ENCODE data around the gene NTM.
"Not testable (repeated sequence)": the region's sequence is repeated elsewhere in the genome, so short reads cannot be mapped to it uniquely, and the experiment has no call there.

NTM gene

DNA sequence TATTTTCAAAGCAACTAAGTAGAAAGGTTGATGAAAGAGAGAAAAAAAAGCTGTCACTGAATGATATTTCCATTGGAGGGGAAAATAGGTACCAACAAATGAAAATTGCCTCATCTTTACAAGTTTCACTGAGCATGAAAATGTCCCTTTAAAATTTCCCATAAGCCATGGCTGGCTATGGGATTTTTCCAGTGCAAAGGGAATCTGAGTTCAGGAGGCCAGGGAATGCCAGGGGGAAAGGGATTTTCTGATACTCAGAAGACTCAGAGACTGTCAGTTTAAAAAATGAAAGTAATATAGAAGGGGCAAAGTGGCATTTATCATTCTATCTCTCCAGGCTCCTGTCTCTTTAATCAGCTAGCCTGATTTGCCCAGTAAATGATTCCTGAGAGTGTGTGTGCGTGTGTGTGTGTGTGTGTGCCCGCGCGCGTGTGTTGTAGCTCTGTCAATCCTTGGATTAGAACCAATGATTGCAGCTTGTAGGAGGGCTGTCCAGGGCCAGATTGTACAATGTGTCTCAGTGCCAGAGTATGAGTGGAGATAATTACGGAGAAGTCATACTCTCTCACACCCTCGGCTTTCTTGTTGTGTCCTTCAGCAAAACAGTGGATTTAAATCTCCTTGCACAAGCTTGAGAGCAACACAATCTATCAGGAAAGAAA is at the start of gene NTM:
NTM (plus strand) TSS at position 526 of the 662 bp plus-strand sequence.
- no peak for DNase-seq (ENCODE audit: low read depth, low spot score)

DNA sequence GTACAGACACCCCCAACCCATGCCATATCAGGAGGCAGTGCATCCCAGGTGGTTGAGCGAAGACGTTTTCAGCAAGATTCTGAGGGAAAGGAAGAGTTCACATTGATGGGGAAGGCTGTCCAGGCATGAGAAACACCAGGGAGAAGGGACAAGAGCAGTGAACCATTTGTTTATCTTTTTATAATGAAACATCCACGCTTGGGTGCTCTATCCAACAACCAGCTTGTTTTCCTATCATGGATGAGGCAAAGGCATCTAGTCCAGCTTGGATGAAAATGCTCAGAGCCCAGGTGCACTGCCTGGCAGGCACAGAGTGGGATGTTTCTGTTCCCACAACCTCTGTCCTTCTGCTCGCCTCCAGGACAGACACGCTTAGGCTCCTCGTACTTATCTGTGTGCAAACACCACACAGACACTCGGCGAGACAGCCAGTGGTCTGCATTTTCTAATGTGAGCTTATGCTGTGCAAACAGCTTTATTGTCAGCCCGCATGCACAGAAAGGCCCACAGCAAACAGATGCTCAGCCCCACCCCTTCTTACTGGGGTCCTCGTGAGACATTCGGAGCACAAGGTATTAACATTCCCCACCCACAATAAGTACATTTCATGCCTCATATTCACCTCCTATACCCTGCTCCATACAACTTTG is 45.4 kb upstream of the NTM start:
- no peak for DNase-seq (ENCODE audit: low read depth, low spot score)

More for the DNA sequence above, at the start of gene NTM:
- H3K27ac ChIP-seq: no peak within 1 kb of the TSS

DNA sequence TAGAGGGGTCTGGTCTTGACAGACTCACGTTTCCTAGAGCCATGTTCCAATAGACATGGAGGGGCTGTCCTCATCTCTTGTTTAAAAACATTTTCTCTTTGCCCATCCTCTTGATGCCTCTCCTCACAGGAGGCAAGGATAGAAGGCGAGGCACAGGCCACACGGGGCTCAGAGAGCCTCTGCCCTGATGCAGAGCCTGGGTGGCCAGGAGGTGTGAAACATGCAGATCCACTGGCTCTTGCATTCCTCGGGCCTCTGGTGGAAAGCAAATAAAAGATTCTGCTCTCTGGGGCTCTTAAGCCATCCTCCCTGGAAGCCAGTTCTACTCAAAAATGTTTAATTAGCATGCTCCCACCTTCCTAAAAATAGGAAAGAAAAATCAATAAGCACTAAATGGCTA is 43.6 kb upstream of the NTM start:
- DNase-seq (ENCODE audit: low read depth, low spot score): no peak
- H3K27ac ChIP-seq: no peak overlapping the region

More for the DNA sequence above, 45.4 kb upstream of the NTM start:
- H3K27ac ChIP-seq: no peak overlapping the region

DNA sequence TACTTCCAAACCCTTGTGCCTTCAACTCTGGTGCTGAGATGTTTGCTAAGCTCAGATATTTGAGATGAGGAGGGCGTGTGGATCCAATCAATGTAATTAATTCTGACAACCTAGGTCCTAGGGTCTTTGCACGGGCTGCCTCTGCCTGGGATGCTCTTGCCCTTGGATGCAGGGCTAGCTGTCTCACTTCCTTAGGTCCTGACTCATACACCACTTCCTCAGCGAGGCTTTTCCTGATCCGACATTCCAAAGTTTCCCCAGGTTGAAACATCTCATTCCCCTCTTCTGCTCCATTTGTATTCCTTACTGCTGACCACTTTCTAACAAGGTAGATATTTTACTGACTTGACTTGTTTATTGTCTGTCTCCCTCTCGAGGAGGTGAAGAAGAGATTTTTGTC is 43.0 kb upstream of the NTM start:
- H3K27ac ChIP-seq: no peak overlapping the region
- no peak for DNase-seq (ENCODE audit: low read depth, low spot score)

DNA sequence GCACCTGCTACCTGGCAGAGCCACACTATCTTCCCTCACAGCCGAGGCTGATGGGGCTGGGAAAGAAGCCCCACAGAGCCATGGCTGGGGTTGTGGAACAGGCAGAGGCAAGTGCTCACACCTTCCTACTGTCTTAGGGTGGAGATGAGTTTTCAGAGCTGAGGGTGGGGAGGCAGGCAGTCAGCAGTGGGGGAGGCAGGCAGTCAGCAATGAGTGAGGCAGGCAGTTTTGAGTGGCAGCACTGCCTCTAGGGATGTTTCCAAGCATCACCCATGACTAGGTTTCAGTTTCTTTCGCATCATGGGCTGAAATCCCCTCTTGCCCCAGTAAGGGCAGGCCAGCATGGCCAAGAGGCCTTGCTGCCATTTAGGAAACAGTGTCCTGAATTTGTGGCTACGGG is 41.6 kb upstream of the NTM start:
- no peak overlapping the region for H3K27ac ChIP-seq
- no peak for DNase-seq (ENCODE audit: low read depth, low spot score)

DNA sequence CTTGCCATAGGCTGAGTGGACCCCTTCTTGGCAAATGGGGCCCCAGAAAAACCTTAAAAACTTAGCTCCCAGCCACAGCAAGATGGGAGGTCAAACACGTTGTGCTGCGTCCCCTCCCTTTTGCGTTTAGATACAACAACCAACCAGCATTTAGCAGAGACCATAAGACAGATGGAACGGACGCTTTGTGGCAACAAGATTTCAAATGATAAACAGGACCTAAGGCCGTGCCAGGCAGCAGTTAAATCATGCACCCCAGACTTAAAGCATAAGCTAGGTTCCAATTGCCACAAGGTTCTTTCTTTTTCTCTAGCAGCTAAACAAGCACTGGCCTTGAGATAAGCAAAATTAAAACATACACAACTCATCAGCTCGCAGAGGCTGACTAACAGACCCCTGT is 39.4 kb upstream of the NTM start:
- no peak for DNase-seq (ENCODE audit: low read depth, low spot score)
- H3K27ac ChIP-seq: no peak overlapping the region

DNA sequence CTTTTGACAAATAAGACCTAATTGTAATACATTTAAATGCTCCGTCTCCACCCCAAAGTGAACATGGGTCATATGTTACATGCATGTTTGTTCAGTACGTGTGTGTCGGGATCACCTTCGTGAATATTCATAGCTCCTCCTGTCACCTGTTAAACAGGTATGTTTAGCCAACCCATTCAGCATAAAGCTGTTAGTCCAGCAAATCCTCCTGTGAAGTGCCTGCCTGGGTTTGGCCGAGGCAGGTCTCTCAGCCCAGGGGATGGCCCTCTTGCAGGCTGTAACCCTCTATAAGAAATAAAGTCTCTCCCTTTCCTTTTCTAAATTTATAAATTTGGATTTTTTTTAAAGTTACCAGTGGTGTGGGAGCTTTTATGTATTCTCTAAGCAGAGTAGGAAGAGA is 38.9 kb upstream of the NTM start:
- H3K27ac ChIP-seq: no peak overlapping the region

DNA sequence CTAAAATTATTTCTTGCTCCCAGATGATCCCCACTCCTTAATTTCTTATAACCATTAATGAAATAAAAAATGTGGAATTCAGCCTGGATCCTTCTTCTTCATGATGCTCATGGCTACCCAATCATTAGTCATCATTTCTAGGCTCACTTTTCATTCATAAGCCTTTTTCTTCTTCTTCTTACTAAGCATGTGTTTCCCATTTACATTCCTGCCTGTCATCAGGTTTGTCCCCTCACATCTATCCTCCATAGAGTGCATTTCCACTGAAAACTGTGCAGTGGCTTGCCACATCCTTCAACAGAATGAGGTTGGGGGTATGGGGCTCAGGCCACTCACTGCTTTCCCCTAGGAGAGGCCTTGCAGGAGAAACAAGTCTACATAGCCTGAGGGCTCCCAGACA is 35.8 kb upstream of the NTM start:
- no peak for DNase-seq (ENCODE audit: low read depth, low spot score)

More for the DNA sequence above, 38.9 kb upstream of the NTM start:
- DNase-seq (ENCODE audit: low read depth, low spot score): no peak

DNA sequence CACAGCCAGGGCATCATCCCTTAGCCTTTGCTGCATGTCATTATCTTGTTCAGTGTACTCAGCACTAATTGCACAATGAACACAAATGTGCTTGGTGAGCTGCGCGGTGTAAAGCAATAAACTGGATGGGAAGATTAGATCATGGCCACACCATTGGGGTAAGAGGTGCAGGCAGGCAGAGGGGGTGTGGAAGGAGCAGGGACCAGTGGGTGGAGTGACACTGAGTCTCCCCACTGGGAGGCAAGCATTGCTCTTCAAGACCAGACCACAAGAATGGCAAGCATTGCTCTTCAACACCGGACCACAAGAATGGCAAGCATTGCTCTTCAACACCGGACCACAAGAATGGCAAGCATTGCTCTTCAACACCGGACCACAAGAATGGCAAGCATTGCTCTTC is 28.5 kb upstream of the NTM start:
- DNase-seq (ENCODE audit: low read depth, low spot score); H3K27ac ChIP-seq: not testable (repeated sequence)

More for the DNA sequence above, 35.8 kb upstream of the NTM start:
- H3K27ac ChIP-seq: no peak overlapping the region

DNA sequence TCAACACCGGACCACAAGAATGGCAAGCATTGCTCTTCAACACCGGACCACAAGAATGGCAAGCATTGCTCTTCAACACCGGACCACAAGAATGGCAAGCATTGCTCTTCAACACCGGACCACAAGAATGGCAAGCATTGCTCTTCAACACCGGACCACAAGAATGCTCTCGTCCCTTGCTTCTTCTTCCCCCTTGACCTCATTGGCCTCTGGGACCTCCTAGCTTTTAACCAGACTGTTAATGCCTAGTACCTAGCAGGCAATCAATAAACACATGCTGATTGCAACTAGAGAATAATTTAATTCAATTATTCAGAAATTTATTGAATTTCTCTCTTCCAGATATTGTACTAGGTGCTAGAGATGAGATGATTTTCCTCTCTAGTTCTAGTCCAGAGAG is 28.0 kb upstream of the NTM start:
- not testable (repeated sequence) for H3K27ac ChIP-seq; DNase-seq (ENCODE audit: low read depth, low spot score)

DNA sequence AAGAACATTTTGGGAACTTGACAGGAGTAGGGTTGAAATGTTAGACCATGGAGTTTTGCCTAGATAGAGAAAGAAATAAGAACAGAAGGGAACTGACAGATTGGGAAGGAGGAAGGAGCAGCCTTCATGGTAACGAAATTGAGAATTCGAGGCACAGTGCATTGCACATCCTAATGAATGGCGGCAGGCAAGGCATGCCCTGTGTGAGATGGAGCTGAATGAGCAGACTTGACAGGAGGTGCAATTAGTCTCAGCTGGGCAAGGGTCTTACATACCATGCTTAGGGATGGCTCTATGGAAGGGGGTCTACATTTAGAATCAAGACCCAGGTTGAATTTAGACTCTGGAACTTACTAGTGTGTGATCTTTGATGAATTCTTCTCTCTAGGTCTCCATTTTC is 25.0 kb upstream of the NTM start:
- DNase-seq (ENCODE audit: low read depth, low spot score): no peak
- no peak overlapping the region for H3K27ac ChIP-seq

DNA sequence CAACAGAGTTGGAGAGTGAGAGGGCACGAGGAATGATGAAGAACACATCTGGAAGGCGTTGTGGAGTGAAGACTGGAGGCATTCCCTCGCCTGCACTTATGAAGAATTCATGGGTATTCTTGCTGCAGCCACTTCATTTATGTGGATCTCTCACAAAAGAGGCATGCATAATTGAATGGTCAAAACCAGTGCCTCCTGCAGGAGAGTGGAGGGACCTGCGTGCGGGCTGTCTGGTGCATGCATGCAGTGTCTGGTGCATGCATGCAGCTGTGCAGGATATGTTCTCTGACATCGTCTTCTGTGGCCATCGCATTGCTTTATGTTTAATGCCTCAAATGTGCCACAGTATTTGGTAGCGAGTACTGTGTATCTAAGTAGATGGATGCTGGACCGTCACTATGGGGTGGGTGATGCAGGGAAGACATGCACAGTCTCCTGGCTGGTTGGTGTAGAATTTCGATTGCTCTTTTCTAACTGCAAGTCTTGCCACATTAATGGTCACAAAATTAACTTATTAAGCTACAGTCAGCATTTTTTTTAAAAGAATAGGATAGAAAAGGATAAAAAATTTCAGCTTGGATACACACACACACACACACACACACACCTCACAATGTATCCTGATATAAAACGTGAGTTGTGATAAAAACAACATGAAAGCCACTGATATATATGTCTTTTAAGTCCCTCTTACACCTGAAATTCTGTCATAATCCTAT is 20.9 kb upstream of the NTM start:
- no peak for DNase-seq (ENCODE audit: low read depth, low spot score)

DNA sequence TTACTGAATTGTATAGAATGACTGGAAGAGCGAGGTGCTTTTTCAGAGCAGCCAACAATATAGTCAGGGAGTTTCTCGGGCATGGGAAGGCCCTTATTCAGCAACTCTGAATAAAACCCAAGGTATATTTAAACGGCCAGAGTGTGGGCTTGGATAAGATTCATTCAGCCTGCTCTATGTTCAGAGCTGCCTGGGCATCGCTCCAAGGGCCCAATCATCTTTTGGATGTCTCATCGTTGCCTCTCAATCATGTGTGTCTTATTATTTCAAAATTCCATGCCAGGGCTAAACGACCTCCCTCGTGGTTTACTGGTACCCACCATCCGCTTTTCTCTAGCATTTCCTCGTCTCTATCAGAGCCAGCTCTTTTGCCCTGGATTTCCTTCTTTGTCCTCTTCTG is 19.5 kb upstream of the NTM start:
- no peak overlapping the region for H3K27ac ChIP-seq
- no peak for DNase-seq (ENCODE audit: low read depth, low spot score)

More for the DNA sequence above, 20.9 kb upstream of the NTM start:
- H3K27ac ChIP-seq: no peak overlapping the region

DNA sequence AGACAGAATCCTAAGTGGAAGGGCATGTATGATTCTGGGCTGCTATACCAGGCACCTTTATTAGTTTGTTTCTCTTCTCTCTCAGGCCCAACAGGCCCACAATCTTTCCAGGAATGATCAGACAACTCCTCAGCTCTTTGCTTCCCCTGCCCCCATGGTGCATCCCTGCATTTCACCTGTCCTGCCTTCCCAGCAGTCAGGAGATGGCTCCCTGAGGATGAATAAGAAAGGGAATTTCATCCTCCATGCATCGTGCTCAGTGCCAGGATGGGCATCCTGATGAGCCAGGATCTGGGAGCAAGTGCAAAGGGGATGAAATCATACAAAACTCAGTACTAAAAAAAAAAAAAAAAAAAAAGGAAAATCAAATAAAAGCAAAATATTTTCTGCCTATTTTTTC is 18.6 kb upstream of the NTM start:
- H3K27ac ChIP-seq: no peak overlapping the region
- DNase-seq (ENCODE audit: low read depth, low spot score): no peak

DNA sequence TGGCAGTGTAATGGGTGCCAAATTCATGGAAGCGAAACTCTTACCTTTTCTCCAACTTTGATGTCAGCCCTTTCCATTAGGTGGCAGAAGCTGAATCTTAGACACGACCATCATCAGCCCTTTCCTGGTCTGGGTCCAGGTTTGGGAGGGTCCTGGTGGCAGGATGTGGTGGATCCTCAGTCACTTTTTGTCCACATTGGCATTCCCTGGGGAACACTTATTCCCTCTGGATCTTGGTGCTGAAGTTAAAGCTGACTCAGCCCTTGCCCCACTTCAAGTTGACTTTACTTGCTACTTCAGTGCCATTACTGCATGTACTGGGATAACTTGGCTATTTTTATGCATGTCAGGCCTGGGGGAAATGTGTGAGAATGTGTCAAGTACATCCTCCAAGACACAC is 16.6 kb upstream of the NTM start:
- no peak overlapping the region for H3K27ac ChIP-seq
- DNase-seq (ENCODE audit: low read depth, low spot score): no peak

DNA sequence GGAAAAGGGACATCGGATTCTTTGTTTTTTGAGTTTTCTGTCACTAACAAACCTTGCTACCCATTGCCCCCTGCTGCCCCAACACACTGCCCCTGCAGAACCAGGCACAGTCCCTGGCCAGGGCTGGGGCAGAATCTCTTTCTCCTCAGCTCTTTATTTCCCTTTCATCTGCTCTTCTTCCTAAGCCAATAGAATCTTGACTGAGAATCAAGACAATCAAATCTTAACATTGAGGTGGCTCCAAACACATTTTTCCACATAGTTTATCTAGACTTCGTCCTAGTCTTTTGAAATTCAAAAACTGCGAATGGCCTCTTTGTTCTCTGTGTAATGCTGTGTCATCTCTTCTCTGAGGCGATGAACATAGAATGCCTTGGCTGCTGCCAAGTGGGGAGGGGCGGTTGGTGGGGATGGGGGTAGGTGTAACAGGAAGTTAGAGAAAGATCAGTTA is 16.1 kb upstream of the NTM start:
- H3K27ac ChIP-seq: no peak overlapping the region
- no peak for DNase-seq (ENCODE audit: low read depth, low spot score)

DNA sequence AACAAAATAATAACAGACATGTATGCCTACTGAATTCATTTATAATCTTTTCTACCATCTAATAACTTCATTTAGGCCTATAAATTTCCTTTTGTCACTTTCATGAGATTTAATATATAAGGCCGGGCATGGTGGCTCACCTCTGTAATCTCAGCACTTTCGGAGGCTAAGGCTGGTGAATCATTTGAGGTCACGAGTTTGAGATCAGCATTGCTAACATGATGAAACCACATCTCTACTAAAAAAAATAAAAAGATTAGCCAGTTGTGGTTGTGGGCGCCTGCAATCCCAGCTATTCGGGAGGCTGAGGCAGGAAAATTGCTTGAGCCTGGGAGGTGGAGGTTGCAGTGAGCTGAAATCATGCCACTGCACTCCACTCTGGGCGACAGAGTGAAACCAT is 14.2 kb upstream of the NTM start:
- no peak overlapping the region for H3K27ac ChIP-seq
- no peak for DNase-seq (ENCODE audit: low read depth, low spot score)

DNA sequence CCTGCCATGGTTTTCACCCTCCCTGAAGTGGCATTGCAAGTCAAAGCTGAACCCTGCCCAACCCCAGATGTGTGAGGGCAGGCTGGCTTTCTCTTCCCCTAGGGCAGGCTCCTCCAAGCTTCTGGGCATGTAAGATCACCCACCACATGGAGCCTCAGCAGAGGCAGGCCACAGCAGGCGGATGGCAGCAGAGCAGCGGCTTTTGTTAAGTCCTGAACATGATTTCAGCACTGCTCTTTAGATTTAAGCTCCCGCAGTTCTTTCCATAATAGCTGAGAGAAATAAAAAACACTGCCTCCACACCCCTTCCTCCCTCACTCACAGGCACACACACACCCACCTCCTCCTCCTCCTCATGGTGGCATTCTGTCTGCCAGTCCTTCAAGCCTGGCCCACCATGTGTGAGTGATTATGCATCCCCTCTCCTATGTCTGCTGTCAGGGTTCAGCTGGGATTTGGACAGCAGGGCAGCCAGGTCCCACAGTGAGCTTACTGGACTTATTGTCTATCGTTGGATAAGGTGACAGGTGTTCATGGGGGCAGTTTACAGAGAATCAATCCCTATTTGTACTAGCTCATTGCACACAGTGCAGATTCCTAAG is 5.0 kb upstream of the NTM start:
- no peak for DNase-seq (ENCODE audit: low read depth, low spot score)
- H3K27ac ChIP-seq: no peak overlapping the region

DNA sequence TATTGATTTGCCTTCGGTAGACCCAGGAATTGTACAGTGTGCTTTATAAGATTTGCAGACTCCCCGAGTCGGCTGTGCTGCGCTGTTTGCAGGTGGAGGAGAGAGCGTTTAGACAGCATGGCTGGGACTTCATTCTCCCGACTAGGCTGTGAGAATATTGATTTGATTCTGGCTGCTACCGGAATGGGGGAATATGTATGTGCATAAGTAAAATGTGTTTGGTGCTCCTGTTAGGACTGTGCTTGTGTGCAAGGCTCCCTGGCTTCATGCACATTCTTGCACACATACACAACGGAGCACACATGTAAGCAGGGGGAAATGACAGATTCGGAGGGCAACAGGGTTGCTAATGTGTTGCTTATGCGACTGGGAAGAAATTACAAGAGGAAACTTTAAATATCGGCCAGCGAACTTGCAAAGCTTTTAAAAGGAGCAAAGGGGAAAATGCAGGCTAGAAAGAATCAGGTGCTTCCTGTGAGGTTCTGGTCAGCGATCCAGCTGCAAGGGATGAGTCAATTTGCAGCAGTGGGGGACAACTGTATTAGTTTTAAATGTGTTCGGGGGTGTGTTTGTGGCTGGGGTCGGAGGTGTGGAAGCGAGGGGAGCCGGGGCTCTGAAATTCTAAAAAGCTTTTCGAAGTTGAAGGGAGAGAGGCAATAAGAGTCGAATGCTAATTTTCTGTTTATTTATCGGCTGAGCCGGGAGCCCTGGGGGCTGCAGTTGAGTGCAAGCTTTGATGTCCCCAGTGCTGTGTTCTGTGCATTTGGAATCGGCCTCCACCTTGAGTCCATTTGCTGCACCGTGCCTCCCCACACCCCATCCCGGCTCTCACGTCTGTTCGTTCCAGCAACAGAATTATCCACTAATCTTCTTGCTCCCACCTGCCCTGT is 731 bp downstream of the NTM start:
- no peak overlapping the region for H3K27ac ChIP-seq
- DNase-seq (ENCODE audit: low read depth, low spot score): no peak

DNA sequence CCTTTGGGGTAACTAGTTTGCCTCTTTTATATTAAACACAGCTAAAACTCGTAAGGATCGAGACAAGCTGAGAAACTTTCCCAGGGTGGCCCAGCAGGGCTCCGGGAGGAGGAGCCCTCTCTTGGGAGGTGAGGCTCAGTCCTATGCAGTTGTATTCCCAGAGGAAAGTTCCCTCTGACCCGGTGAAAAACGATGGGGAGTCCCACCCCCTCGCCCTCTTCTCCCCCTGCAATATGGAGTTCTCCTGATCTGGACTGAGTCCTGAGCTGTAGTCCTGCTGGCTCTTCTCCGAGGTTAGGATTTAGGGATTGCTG is 1.3 kb downstream of the NTM start:
- no peak for DNase-seq (ENCODE audit: low read depth, low spot score)
- no peak overlapping the region for H3K27ac ChIP-seq
